Measurements from ENCODE around the gene GALNT17.
"Not testable (repeated sequence)": the region's sequence is repeated elsewhere in the genome, so short reads cannot be mapped to it uniquely, and the experiment has no call there.

GALNT17 gene

GRCh38 chr7:71171476-71171875, 39.5 kb downstream of the GALNT17 start:
- no peak for DNase-seq

GRCh38 chr7:71173955-71174354, 42.0 kb downstream of the GALNT17 start:
- DNase-seq: peak; percentile 19

DNA sequence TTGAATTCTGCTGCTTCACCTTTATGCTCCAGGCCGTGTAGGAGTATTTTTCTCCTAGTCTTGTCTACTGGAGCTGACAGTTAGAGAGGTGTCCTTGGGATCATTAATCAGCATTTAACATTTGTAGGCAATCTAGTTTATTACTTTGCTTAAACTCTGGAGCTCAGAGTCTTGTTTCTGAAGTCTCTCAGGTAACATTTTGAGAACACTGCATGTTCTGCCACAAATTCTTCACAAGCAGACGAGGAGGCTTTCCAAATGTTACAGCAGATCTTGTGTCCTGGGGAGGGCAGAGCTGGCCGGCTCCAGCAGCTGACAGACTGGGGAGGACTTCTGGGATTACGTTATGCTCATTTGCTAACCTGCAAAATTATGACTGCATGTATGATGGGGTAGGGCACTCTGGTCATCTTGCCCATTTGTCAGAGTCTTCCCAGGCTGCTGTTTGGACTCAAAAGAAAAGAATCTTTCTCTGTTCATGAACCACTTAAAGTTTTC, 50.5 kb downstream of the GALNT17 start:
- no peak for DNase-seq

DNA sequence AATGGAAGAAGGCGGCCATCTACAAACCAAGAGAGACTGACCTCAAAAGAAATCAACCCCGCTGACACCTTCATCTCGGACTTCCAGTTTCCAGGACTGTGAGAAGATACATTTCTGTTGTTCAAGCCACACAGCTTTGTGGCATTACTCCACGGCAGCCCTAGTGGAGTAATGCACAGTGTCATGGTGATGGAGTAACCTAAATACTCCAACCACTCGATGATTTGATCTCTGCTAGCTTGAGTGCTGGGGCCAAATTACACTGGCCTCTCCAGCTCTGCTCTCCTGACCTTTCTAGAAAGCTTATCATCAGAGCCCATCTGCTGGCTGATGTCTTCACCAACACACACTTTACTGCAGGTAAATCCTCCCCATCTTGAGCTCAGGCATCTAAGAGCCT, 52.2 kb downstream of the GALNT17 start:
- peak; percentile 92 for DNase-seq

- no peak for DNase-seq
Observed at GRCh38 chr7:71184609-71185008, 52.7 kb downstream of the GALNT17 start.

DNA sequence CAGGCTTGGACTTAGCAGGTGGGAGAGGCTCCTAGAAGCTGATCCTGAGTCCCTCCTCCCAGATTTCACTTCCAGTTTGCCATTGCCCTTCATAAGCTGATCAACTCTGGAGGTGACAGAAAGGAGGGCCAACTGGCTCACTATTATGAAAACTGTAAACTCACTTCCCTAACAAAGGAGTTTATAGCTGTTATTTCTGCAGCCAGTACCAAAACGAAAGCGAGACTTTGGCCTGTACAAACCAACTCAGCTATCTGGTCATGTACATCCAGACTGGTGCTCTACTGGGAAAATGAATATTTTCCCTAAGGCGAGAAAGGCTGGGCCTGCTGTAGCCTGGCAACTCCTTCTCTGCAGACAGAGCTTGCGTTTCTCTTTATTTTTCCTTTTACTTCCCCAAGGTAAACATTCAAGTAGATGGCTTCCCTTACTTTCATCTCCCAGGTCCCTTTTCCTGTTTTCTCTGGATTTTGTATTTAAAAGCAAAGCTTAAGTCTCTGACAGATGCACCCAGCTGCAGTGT, 54.7 kb downstream of the GALNT17 start:
- peak; percentile 61 for DNase-seq

GRCh38 chr7:71191771-71192170, 59.8 kb downstream of the GALNT17 start:
- DNase-seq: peak; percentile 87

GRCh38 chr7:71193099-71193810, 61.3 kb downstream of the GALNT17 start:
- DNase-seq: peak; percentile 79

DNA sequence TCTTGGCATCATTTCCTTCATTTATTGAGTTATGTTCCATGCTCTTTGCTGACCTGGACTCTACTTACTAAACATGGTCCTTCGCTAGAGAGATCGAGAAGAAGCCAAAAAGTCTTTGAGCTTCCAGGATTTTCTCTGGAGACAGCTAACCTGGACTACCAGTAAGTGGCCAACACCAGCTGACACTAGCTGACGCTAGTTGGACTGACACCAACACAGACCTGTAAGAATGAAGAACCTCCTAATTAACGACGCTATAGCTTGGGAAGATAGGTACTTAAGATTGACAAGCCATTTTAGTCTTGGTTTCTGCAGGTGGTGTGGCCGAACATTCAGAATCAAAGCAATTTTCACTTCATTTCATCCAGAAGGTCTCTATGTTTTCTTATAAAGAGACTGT, 66.4 kb downstream of the GALNT17 start:
- DNase-seq: no peak

- DNase-seq: no peak
Observed at GRCh38 chr7:71198887-71199286, 66.9 kb downstream of the GALNT17 start.

- no peak for DNase-seq
Observed at GRCh38 chr7:71206184-71206583, 74.2 kb downstream of the GALNT17 start.

DNA sequence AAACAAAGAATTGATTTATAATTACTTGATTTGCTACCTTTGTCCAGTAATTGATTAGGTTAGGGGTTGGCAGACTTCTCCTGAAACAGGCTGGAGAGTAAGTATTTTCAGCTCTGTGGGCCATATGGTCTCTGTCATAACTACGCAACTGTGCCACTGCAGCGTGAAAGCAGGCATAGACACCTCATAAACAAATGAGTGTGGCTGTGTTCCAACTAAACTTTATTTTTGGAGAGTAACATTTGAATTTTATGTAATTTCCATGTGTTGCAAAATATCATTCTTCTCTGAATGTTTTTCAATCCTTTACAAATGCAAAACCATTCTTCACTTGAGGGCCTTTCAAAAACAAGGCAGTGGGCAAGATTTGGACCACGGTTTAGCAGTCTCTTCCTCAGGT, 76.9 kb downstream of the GALNT17 start:
- DNase-seq: no peak

DNA sequence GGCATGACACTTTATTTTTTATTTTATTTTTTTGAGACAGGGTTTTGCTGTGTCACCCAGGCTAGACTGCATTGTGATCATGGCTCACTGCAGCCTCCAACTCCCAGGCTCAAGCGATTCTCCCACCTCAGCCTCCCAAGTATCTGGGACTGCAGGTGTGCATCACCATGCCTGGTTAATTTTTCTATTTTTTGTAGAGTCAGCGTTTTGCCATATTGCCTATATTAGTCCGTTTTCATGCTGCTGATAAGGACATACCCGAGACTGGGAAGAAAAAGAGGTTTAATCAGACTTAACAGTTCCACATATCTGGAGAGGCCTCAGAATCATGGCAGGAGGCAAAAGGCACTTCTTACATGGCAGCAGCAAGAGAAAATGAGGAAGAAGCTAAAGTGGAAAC, 77.5 kb downstream of the GALNT17 start:
- not testable (repeated sequence) for DNase-seq

DNA sequence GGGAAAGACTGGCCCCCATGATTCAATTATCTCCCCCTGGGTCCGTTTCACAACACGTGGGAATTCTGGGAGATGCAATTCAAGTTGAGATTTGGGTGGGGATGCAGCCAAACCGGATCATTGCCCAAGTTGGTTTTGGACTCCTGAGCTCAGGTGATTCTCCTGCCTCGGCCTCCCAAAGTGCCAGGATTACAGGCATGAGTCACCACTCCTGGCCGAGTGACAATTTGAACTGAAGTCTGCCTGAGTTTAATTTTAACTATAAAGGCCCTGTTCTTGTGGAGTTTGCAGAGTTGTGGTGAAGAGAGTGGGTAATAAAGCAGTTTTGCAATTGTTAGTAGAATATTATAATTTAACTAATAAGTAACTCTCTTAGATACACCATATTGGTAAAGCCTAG, 78.3 kb downstream of the GALNT17 start:
- no peak for DNase-seq

DNA sequence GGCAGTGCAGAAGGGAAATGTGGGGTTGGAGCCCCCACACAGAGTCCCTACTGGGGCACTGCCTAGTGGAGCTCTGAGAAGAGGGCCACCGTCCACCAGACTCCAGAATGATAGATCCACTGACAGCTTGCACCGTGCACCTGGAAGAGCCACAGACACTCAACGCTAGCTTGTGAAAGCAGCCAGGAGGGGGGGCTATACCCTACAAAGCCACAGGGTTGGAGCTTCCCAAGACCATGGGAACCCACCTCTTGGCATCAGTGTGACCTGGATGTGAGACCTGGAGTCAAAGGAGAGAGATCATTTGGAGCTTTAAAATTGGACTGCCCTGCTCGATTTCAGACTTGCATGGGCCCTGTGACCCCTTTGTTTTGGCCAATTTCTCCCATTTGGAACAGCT, 80.5 kb downstream of the GALNT17 start:
- DNase-seq: not testable (repeated sequence)

- DNase-seq: no peak
Observed at GRCh38 chr7:71216211-71216610, 84.3 kb downstream of the GALNT17 start.

DNA sequence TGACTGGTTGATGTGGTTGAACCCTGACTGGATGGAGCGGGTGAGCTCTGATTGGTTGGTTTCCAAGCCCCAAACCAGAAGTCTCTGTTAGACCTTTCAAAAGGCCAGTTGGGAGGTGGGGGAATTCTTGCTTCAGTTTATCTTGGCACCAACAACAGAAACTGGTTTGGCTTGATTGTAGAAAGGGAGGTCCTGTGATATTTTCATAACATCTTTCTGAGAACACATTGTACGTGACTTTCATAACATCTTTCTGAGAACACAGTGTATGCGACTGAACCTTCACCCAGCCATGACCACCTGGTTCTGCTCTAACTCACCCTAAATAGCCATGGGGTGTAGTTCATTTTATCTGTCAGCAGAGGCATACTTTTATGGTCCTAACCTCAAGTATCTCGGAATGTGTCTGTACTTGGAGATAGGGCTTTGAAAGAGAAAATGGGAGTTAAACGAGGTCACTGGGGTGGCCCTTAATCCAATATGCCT, 88.3 kb downstream of the GALNT17 start:
- DNase-seq: peak; percentile 12

GRCh38 chr7:71221049-71221448, 89.1 kb downstream of the GALNT17 start:
- no peak for DNase-seq

DNA sequence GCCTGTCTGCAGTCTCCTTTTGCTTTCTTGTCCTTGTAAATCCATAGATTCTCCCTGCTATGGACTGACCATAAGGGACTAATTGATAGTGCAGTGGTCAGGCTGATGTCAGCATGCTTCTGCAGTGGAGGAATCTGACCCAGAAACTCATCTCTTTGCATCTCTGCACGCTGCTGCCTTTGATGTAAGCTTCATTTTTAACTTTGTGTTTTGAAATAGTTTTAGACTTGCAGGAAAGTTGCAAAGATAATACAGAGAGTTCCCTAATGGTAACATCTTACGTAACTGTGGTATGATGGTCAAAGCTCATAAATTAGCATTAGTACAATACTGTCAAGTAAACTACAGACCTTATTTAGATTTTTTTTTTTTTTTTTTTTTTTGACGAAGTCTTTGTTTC, 89.6 kb downstream of the GALNT17 start:
- DNase-seq: no peak

GRCh38 chr7:71227126-71227525, 95.2 kb downstream of the GALNT17 start:
- no peak for DNase-seq

GRCh38 chr7:71229148-71229547, 97.2 kb downstream of the GALNT17 start:
- DNase-seq: no peak

DNA sequence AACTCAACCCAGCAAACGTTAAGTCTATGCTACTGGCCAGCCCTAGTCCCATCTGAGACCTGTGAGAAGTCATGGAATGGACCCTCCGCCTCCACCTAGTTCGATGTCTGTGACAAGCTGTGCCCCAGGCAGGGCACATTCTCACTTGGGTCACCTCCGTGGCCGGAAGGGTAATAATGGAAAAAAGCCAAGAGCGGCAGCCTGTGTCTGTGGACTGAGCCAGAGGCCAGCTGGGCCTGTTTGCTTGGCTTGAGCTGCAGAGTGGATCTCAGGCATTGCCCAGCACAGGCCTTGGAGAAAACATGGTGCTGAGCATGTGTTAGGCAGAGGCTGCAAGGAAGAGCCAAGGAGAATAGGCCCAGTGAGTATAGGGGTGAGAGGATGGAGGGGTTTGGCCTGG, 97.8 kb downstream of the GALNT17 start:
- no peak for DNase-seq

DNA sequence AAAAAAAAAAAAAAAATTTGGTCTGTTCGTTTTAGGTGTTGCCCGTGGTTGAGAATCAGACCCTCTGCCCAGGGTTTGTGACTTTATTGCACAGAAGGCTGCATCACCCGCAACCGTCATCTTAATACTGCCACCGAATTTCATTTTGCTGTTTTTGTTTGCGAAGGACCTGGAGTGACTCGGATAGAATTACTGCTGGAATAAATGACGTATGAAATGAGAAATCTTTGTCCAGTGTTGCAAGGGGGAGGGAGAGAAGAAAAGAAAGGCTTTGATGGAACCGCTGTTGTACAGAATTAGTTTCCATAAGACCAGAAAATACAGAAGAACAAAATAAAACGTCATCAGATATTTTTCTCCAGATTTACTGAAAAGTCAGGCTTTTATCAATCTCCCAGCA, 103.3 kb downstream of the GALNT17 start:
- DNase-seq: no peak

- no peak for DNase-seq
Observed at GRCh38 chr7:71236230-71237105, 104.5 kb downstream of the GALNT17 start.

Measured in NCI-H82 (cell line).